Measurements from ENCODE around the gene MSMO1.
"Not testable (repeated sequence)": the region's sequence is repeated elsewhere in the genome, so short reads cannot be mapped to it uniquely, and the experiment has no call there.

MSMO1 gene

GRCh38 chr4:165336743-165337142, 9.3 kb downstream of the MSMO1 start:
- Histone ChIP-seq H3K27ac (ENCODE audit: low read depth, low read length) (no peak overlapping the region), H3K4me3 (ENCODE audit: low read depth, low read length) (no peak overlapping the region), H3K36me3 (ENCODE audit: control insufficient read depth, insufficient read depth, low read length) (peaks cover 99% of the 10 kb centered on the region)

GRCh38 chr4:165342340-165342739, 14.9 kb downstream of the MSMO1 start:
- not testable (repeated sequence) for H3K4me3 ChIP-seq (ENCODE audit: low read depth, low read length); H3K4me1 ChIP-seq (ENCODE audit: control insufficient read depth, insufficient read depth, low read length); H3K9me3 ChIP-seq (ENCODE audit: control insufficient read depth, insufficient read depth, low read length); H3K27me3 ChIP-seq (ENCODE audit: control insufficient read depth, insufficient read depth, low read length); H3K27ac ChIP-seq (ENCODE audit: low read depth, low read length); H3K9ac ChIP-seq (ENCODE audit: low read depth, low read length)
- H3K36me3 ChIP-seq (ENCODE audit: control insufficient read depth, insufficient read depth, low read length): peaks cover 61% of the 10 kb centered on the region

More at GRCh38 chr4:165336743-165337142, 9.3 kb downstream of the MSMO1 start:
- Histone ChIP-seq H3K4me1 (ENCODE audit: control insufficient read depth, insufficient read depth, low read length) (no peaks in the 10 kb centered on the region; the same call in 1 of the 2 replicates), H3K9ac (ENCODE audit: low read depth, low read length) (no peak overlapping the region), H3K27me3 (ENCODE audit: control insufficient read depth, insufficient read depth, low read length) (no peaks in the 10 kb centered on the region), H3K9me3 (ENCODE audit: control insufficient read depth, insufficient read depth, low read length) (no peaks in the 10 kb centered on the region)

GRCh38 chr4:165343353-165344191, 16.1 kb downstream of the MSMO1 start:
- Histone ChIP-seq H3K4me1 (ENCODE audit: control insufficient read depth, insufficient read depth, low read length) (no peaks in the 10 kb centered on the region), H3K9ac (ENCODE audit: low read depth, low read length) (no peak overlapping the region), H3K9me3 (ENCODE audit: control insufficient read depth, insufficient read depth, low read length) (no peaks in the 10 kb centered on the region), H3K27me3 (ENCODE audit: control insufficient read depth, insufficient read depth, low read length) (no peaks in the 10 kb centered on the region), H3K4me3 (ENCODE audit: low read depth, low read length) (no peak overlapping the region), H3K27ac (ENCODE audit: low read depth, low read length) (no peak overlapping the region), H3K36me3 (ENCODE audit: control insufficient read depth, insufficient read depth, low read length) (peaks cover 49% of the 10 kb centered on the region)

- Histone ChIP-seq H3K9me3 (ENCODE audit: control insufficient read depth, insufficient read depth, low read length) (no peaks in the 10 kb centered on the region; the same call in 1 of the 2 replicates), H3K36me3 (ENCODE audit: control insufficient read depth, insufficient read depth, low read length) (peaks cover 26% of the 10 kb centered on the region), H3K27me3 (ENCODE audit: control insufficient read depth, insufficient read depth, low read length) (no peaks in the 10 kb centered on the region), H3K27ac (ENCODE audit: low read depth, low read length) (no peak overlapping the region), H3K9ac (ENCODE audit: low read depth, low read length) (no peak overlapping the region), H3K4me1 (ENCODE audit: control insufficient read depth, insufficient read depth, low read length) (no peaks in the 10 kb centered on the region), H3K4me3 (ENCODE audit: low read depth, low read length) (no peak overlapping the region)
Measured at GRCh38 chr4:165345666-165346417, 18.4 kb downstream of the MSMO1 start.

GRCh38 chr4:165347647-165348569, 20.4 kb downstream of the MSMO1 start:
- H3K4me1 ChIP-seq (ENCODE audit: control insufficient read depth, insufficient read depth, low read length): no peaks in the 10 kb centered on the region
- H3K27me3 ChIP-seq (ENCODE audit: control insufficient read depth, insufficient read depth, low read length): no peaks in the 10 kb centered on the region
- no peaks in the 10 kb centered on the region; the same call in 1 of the 2 replicates for H3K9me3 ChIP-seq (ENCODE audit: control insufficient read depth, insufficient read depth, low read length)
- H3K4me3 ChIP-seq (ENCODE audit: low read depth, low read length): no peak overlapping the region
- no peak overlapping the region for H3K9ac ChIP-seq (ENCODE audit: low read depth, low read length)
- H3K36me3 ChIP-seq (ENCODE audit: control insufficient read depth, insufficient read depth, low read length): peaks cover 7% of the 10 kb centered on the region
- H3K27ac ChIP-seq (ENCODE audit: low read depth, low read length): no peak overlapping the region

- H3K4me3 ChIP-seq (ENCODE audit: low read depth, low read length): no peak overlapping the region
- no peaks in the 10 kb centered on the region for H3K36me3 ChIP-seq (ENCODE audit: control insufficient read depth, insufficient read depth, low read length)
- no peaks in the 10 kb centered on the region for H3K27me3 ChIP-seq (ENCODE audit: control insufficient read depth, insufficient read depth, low read length)
- no peak overlapping the region for H3K27ac ChIP-seq (ENCODE audit: low read depth, low read length)
- no peaks in the 10 kb centered on the region for H3K4me1 ChIP-seq (ENCODE audit: control insufficient read depth, insufficient read depth, low read length)
- H3K9me3 ChIP-seq (ENCODE audit: control insufficient read depth, insufficient read depth, low read length): no peaks in the 10 kb centered on the region; the same call in none of the 2 replicates
- no peak overlapping the region for H3K9ac ChIP-seq (ENCODE audit: low read depth, low read length)
Measured at GRCh38 chr4:165351359-165352130, 24.1 kb downstream of the MSMO1 start.

GRCh38 chr4:165355900-165356300, 28.4 kb downstream of the MSMO1 start:
- Histone ChIP-seq H3K4me1 (ENCODE audit: control insufficient read depth, insufficient read depth, low read length) (no peaks in the 10 kb centered on the region), H3K27ac (ENCODE audit: low read depth, low read length) (no peak overlapping the region), H3K36me3 (ENCODE audit: control insufficient read depth, insufficient read depth, low read length) (no peaks in the 10 kb centered on the region), H3K4me3 (ENCODE audit: low read depth, low read length) (no peak overlapping the region), H3K9ac (ENCODE audit: low read depth, low read length) (no peak overlapping the region), H3K27me3 (ENCODE audit: control insufficient read depth, insufficient read depth, low read length) (no peaks in the 10 kb centered on the region), H3K9me3 (ENCODE audit: control insufficient read depth, insufficient read depth, low read length) (no peaks in the 10 kb centered on the region; the same call in none of the 2 replicates)

- Histone ChIP-seq H3K27me3 (ENCODE audit: control insufficient read depth, insufficient read depth, low read length) (no peaks in the 10 kb centered on the region), H3K36me3 (ENCODE audit: control insufficient read depth, insufficient read depth, low read length) (no peaks in the 10 kb centered on the region), H3K27ac (ENCODE audit: low read depth, low read length) (no peak overlapping the region), H3K4me3 (ENCODE audit: low read depth, low read length) (no peak overlapping the region), H3K9ac (ENCODE audit: low read depth, low read length) (no peak overlapping the region), H3K9me3 (ENCODE audit: control insufficient read depth, insufficient read depth, low read length) (no peaks in the 10 kb centered on the region), H3K4me1 (ENCODE audit: control insufficient read depth, insufficient read depth, low read length) (peaks cover 2% of the 10 kb centered on the region)
Measured at GRCh38 chr4:165359506-165359905, 32.0 kb downstream of the MSMO1 start.

GRCh38 chr4:165360041-165360695, 32.7 kb downstream of the MSMO1 start:
- Histone ChIP-seq H3K9ac (ENCODE audit: low read depth, low read length) (no peak overlapping the region), H3K9me3 (ENCODE audit: control insufficient read depth, insufficient read depth, low read length) (no peaks in the 10 kb centered on the region), H3K27ac (ENCODE audit: low read depth, low read length) (no peak overlapping the region), H3K4me3 (ENCODE audit: low read depth, low read length) (no peak overlapping the region), H3K36me3 (ENCODE audit: control insufficient read depth, insufficient read depth, low read length) (no peaks in the 10 kb centered on the region), H3K27me3 (ENCODE audit: control insufficient read depth, insufficient read depth, low read length) (no peaks in the 10 kb centered on the region), H3K4me1 (ENCODE audit: control insufficient read depth, insufficient read depth, low read length) (peaks cover 9% of the 10 kb centered on the region)
